HG03439 (cell line): ENCODE results near the gene PAPLN.

Source experiments
- ATAC-seq: cut with Tn5 transposase; IDR thresholded peaks from one replicate; pipeline ENCODE4 v1.9.1; 2021; ENCODE audit warnings: mild to moderate bottlenecking, moderate library complexity; ENCODE audit not compliant: unreplicated experiment

PAPLN gene

GRCh38 chr14:73227812-73228781, 9.2 kb upstream of the PAPLN start:
- ATAC-seq, result no peak

GRCh38 chr14:73230051-73230450, 7.3 kb upstream of the PAPLN start:
- ATAC-seq, result no peak

GRCh38 chr14:73231981-73232851, 5.1 kb upstream of the PAPLN start:
- no peak for ATAC-seq

- ATAC-seq, result no peak
These were observed 4.3 kb upstream of the PAPLN start for GRCh38 chr14:73232984-73233383.

- ATAC-seq, result no peak
These were observed 3.7 kb upstream of the PAPLN start for GRCh38 chr14:73233564-73233963.

GRCh38 chr14:73234029-73234428, 3.3 kb upstream of the PAPLN start:
- no peak for ATAC-seq

- ATAC-seq, result no peak
These were observed 2.5 kb upstream of the PAPLN start for GRCh38 chr14:73234586-73235394.

GRCh38 chr14:73235531-73236155, 1.7 kb upstream of the PAPLN start:
- no peak for ATAC-seq

- no peak for ATAC-seq
These were observed 1.1 kb upstream of the PAPLN start for GRCh38 chr14:73236157-73236556.

GRCh38 chr14:73236752-73237218, 521 bp upstream of the PAPLN start:
- ATAC-seq, result no peak

- ATAC-seq, result no peak
These were observed 599 bp downstream of the PAPLN start for GRCh38 chr14:73237786-73238423.

GRCh38 chr14:73238424-73238852, 1.1 kb downstream of the PAPLN start:
- ATAC-seq, result no peak

- ATAC-seq, result no peak
These were observed 1.6 kb downstream of the PAPLN start for GRCh38 chr14:73238941-73239340.

GRCh38 chr14:73239393-73240241, 2.3 kb downstream of the PAPLN start:
- ATAC-seq, result no peak

GRCh38 chr14:73240816-73241480, 3.6 kb downstream of the PAPLN start:
- no peak for ATAC-seq

GRCh38 chr14:73241481-73242165, 4.3 kb downstream of the PAPLN start:
- no peak for ATAC-seq

GRCh38 chr14:73242357-73242901, 5.1 kb downstream of the PAPLN start:
- ATAC-seq, result no peak
